ENCODE results near the gene GPC5. TPM values are rescaled to one million over a fixed set of nuclear protein-coding genes. Genes with fewer than 3 reads are reported as not detected.

Gene GPC5
- total and polyA plus RNA-seq, 11 donors: 0.14 to 2.9 (median 0.84) TPM; not detected in 1

DNA sequence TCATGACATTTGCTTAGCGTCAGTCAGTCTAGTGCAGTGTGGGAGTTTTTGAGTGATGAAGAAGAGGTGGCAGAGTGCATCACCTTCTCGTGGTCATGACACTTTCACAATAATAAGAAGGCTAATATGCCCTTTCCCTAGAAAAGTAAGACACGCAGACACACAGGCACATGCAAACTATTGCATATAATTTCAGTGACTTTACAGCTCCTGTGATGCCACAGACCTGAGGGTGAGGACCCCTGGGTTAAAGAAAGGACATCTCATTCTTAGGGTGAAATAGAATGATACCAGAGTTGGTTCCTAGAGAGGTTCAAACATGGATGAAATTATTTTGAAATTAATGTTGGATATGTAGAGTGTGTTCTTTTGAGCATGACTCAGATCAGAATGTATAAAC is 300.3 kb downstream of the GPC5 start:
- Histone ChIP-seq H3K36me3 (no peaks in the 10 kb centered on the region), H3K27ac (no peak overlapping the region), H3K27me3 (no peaks in the 10 kb centered on the region), H3K9me3 (peaks cover 0 to 6% (median 0%) of the 10 kb centered on the region in 12 donors), H3K4me3 (no peak overlapping the region), H3K4me1 (no peaks in the 10 kb centered on the region)
- intact Hi-C loops (cut with DNase I): loop anchor here in 1 of 10 donors (1.0 kb wide), 1 partner anchor 21 kb away; no protein-coding TSS in a partner anchor
- no peak for ATAC-seq
- no peak for DNase-seq
- TF ChIP-seq POLR2A (IDR thresholded peaks at IDR 0.05): no peak
- TF ChIP-seq, protein P1, sequence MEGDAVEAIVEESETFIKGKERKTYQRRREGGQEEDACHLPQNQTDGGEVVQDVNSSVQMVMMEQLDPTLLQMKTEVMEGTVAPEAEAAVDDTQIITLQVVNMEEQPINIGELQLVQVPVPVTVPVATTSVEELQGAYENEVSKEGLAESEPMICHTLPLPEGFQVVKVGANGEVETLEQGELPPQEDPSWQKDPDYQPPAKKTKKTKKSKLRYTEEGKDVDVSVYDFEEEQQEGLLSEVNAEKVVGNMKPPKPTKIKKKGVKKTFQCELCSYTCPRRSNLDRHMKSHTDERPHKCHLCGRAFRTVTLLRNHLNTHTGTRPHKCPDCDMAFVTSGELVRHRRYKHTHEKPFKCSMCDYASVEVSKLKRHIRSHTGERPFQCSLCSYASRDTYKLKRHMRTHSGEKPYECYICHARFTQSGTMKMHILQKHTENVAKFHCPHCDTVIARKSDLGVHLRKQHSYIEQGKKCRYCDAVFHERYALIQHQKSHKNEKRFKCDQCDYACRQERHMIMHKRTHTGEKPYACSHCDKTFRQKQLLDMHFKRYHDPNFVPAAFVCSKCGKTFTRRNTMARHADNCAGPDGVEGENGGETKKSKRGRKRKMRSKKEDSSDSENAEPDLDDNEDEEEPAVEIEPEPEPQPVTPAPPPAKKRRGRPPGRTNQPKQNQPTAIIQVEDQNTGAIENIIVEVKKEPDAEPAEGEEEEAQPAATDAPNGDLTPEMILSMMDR (IDR thresholded peaks at IDR 0.05): no peak
- 70 to 80% (median 76%) methylated on average over 3 of the region's 3 CpGs for WGBS, 4 donors

GRCh38 chr13:91699863-91700262 is 301.4 kb downstream of the GPC5 start:
- no peak for DNase-seq
- no peak overlapping the region for H3K27ac ChIP-seq
- no peak overlapping the region for H3K4me3 ChIP-seq
- intact Hi-C loops (cut with DNase I): no loop called here
- H3K9me3 ChIP-seq: peaks cover 0 to 6% (median 0%) of the 10 kb centered on the region in 12 donors
- no peak for ATAC-seq
- H3K4me1 ChIP-seq: no peaks in the 10 kb centered on the region
- no peaks in the 10 kb centered on the region for H3K27me3 ChIP-seq
- TF ChIP-seq, protein P1 (IDR thresholded peaks at IDR 0.05): no peak
- TF ChIP-seq POLR2A (IDR thresholded peaks at IDR 0.05): no peak
- no peaks in the 10 kb centered on the region for H3K36me3 ChIP-seq

- H3K4me3 ChIP-seq: no peak overlapping the region
- TF ChIP-seq POLR2A (IDR thresholded peaks at IDR 0.05): no peak
- TF ChIP-seq, protein P1 (IDR thresholded peaks at IDR 0.05): no peak
- no peaks in the 10 kb centered on the region for H3K4me1 ChIP-seq
- H3K36me3 ChIP-seq: no peaks in the 10 kb centered on the region
- peaks cover 0 to 6% (median 0%) of the 10 kb centered on the region in 12 donors for H3K9me3 ChIP-seq
- DNase-seq (no peak), ATAC-seq (no peak)
- no peaks in the 10 kb centered on the region for H3K27me3 ChIP-seq
- intact Hi-C loops (cut with DNase I): no loop called here
- no peak overlapping the region for H3K27ac ChIP-seq
Measured at GRCh38 chr13:91701975-91702374, 303.6 kb downstream of the GPC5 start.

DNA sequence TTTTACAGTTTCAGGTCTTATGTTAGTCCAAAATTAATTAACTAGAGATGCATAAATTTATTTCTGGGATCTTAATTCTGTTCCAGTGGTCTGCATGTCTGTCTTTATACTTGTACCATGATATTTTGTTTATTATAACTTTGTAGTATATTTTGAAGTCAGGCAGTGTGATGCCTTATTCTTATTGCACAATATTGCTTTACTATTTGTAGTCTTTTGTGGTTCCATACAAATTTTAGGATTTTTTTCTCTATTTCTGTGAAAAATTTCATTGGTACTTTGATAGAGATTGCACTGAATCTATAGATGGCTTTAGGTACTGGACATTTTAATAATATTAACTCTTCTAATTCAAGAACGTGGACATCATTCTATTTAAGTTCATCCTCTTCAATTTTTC is 304.0 kb downstream of the GPC5 start:
- TF ChIP-seq POLR2A (IDR thresholded peaks at IDR 0.05): no peak
- TF ChIP-seq, protein P1 (IDR thresholded peaks at IDR 0.05): no peak
- H3K9me3 ChIP-seq: peaks cover 0 to 6% (median 0%) of the 10 kb centered on the region in 12 donors
- H3K4me1 ChIP-seq: no peaks in the 10 kb centered on the region
- ATAC-seq: no peak
- WGBS, 4 donors: 21 to 69% (median 50%) methylated on average over 1 of the region's 1 CpG
- no peak overlapping the region for H3K27ac ChIP-seq
- intact Hi-C loops (cut with DNase I): no loop called here
- no peaks in the 10 kb centered on the region for H3K36me3 ChIP-seq
- no peaks in the 10 kb centered on the region for H3K27me3 ChIP-seq
- DNase-seq: no peak
- H3K4me3 ChIP-seq: no peak overlapping the region
